Kidney (tissue), 14 donors: ENCODE data around the gene CCDC57. TPM values are rescaled to one million over a fixed set of nuclear protein-coding genes. Genes with fewer than 3 reads are reported as not detected.
"Not testable (repeated sequence)": the region's sequence is repeated elsewhere in the genome, so short reads cannot be mapped to it uniquely, and the experiment has no call there.

Experiments
- DNase-seq, 5 donors: peaks; one replicate each; pipeline ENCODE4 v3.0.0-alpha.2; 2013 to 2020
- FAIRE-seq: peaks from 2 replicates; lab custom pipeline; 2012; peaks lifted over from hg19 to GRCh38; lab: Jason Lieb, UNC
- H3K27ac ChIP-seq, 2 donors: one replicate each; pipeline ENCODE4 v1.7.0; 2013; ENCODE audit warnings: low read depth in 2 of 2, low read length in 2 of 2, inconsistent platforms in 1 of 2
- H3K27me3 ChIP-seq: one replicate; pipeline ENCODE4 v1.7.1; 2013; ENCODE audit warnings: low read length, inconsistent platforms; ENCODE audit not compliant: control insufficient read depth, insufficient read depth
- H3K36me3 ChIP-seq, 3 donors: one replicate each; pipeline versions ENCODE4 v1.7.0 to v1.7.1; 2013; ENCODE audit warnings: low read length in 3 of 3, control low read depth in 1 of 3, inconsistent platforms in 1 of 3; ENCODE audit not compliant: insufficient read depth in 3 of 3, control insufficient read depth in 2 of 3
- H3K4me1 ChIP-seq, 3 donors: one replicate each; pipeline versions ENCODE4 v1.7.0 to v1.7.1; 2013; ENCODE audit warnings: low read length in 3 of 3, inconsistent platforms in 1 of 3, low read depth in 1 of 3; ENCODE audit not compliant: control insufficient read depth in 2 of 3, insufficient read depth in 2 of 3
- H3K4me3 ChIP-seq, 3 donors: one replicate each; pipeline versions ENCODE4 v1.7.0 to v1.8.1; 2013; ENCODE audit warnings: low read length in 3 of 3, control low read depth in 1 of 3, inconsistent platforms in 1 of 3
- H3K9ac ChIP-seq, 3 donors: one replicate each; pipeline versions ENCODE4 v1.7.0 to v1.7.1; 2013; ENCODE audit warnings: low read length in 3 of 3, control low read depth in 1 of 3, inconsistent platforms in 1 of 3
- H3K9me3 ChIP-seq, 3 donors: one replicate each; pipeline versions ENCODE4 v1.7.0 to v1.7.1; 2013; ENCODE audit warnings: low read length in 3 of 3, control low read depth in 1 of 3, inconsistent platforms in 1 of 3; ENCODE audit not compliant: control insufficient read depth in 2 of 3, insufficient read depth in 1 of 3
- CTCF ChIP-seq: IDR thresholded peaks from 3 replicates; pipeline ENCODE4 v1.5.1; 2012; ENCODE audit warnings: mild to moderate bottlenecking, moderate library complexity, borderline replicate concordance; ENCODE audit not compliant: insufficient read depth; ENCODE audit errors: extremely low read depth
- intact Hi-C: fragments of 100-400 bp; cut with DNase I; formaldehyde crosslinking; loops from one replicate; pipeline ENCODE4 v1.11.1; 2022
- polyA plus RNA-seq: library from polyadenylated mRNA; stranded (reverse); fragments of 350-450 nt; fragmentation: Illumina TruSeq; extraction: RNeasy Lipid Tissue Mini Kit (QIAGEN cat#74804); gene quantifications from one replicate; pipeline ENCODE4 v1.2.3, GENCODE V29; 2014; ENCODE audit warnings: low read depth, low replicate concordance; ENCODE audit not compliant: insufficient read depth
- total RNA-seq: library from RNA; stranded (reverse); fragmentation: NEBNext Ultra II Directional; extraction: Animal tissue kit (Norgen Biotek cat#: 25700); gene quantifications from one replicate; pipeline ENCODE4 v1.2.1, GENCODE V29; 2021
- donor health status: control.
- donor health status: control.
- donor health status: control.
- donor health status: control.
- donor health status: control.
- donor health status: DM: yes; HTN: yes; CAD: no.
- donor health status: Normal renal cell carcinoma (clear cell type).

The CCDC57 gene
- total and polyA plus RNA-seq, 2 donors from 2014 or later, result 46.7 to 79.4 TPM

- no peak for FAIRE-seq
- Histone ChIP-seq H3K36me3 (peaks cover 0 to 34% (median 8%) of the 10 kb centered on the region in 3 donors), H3K27ac (peak overlapping the region in 1 of 2 donors; percentile 13)
These were observed 16.7 kb downstream of the CCDC57 start for GRCh38 chr17:82195675-82196672.

GRCh38 chr17:82194765-82195164 lies 17.9 kb downstream of the CCDC57 start:
- intact Hi-C loops, result no loop called here
- no peak for DNase-seq
- no peak overlapping the region for H3K4me3 ChIP-seq
- H3K36me3 ChIP-seq, result peaks cover 0 to 31% (median 8%) of the 10 kb centered on the region in 3 donors
- H3K27ac ChIP-seq, result no peak overlapping the region
- FAIRE-seq, result no peak
- no peaks in the 10 kb centered on the region for H3K9me3 ChIP-seq
- no peaks in the 10 kb centered on the region for H3K27me3 ChIP-seq
- no peaks in the 10 kb centered on the region for H3K4me1 ChIP-seq
- H3K9ac ChIP-seq, result no peak overlapping the region
- TF ChIP-seq CTCF, result no peak

More at GRCh38 chr17:82195675-82196672, 16.7 kb downstream of the CCDC57 start:
- no peaks in the 10 kb centered on the region for H3K27me3 ChIP-seq
- intact Hi-C loops, result no loop called here
- H3K4me3 ChIP-seq, result no peak overlapping the region
- DNase-seq, result no peak
- TF ChIP-seq CTCF, result no peak
- H3K4me1 ChIP-seq, result no peaks in the 10 kb centered on the region
- no peaks in the 10 kb centered on the region for H3K9me3 ChIP-seq
- no peak overlapping the region for H3K9ac ChIP-seq

- no peak for FAIRE-seq
- intact Hi-C loops, result no loop called here
- no peaks in the 10 kb centered on the region for H3K27me3 ChIP-seq
These were observed 19.0 kb downstream of the CCDC57 start for GRCh38 chr17:82193520-82194220.

GRCh38 chr17:82193050-82193449 lies 19.6 kb downstream of the CCDC57 start:
- FAIRE-seq, DNase-seq, H3K4me3 ChIP-seq, H3K9me3 ChIP-seq, H3K27me3 ChIP-seq, H3K4me1 ChIP-seq, intact Hi-C loops, H3K27ac ChIP-seq, H3K9ac ChIP-seq: not testable (repeated sequence)
- H3K36me3 ChIP-seq, result peaks cover 0 to 27% (median 8%) of the 10 kb centered on the region in 3 donors

More at GRCh38 chr17:82193520-82194220, 19.0 kb downstream of the CCDC57 start:
- no peaks in the 10 kb centered on the region for H3K9me3 ChIP-seq
- no peak overlapping the region for H3K9ac ChIP-seq
- no peak overlapping the region for H3K27ac ChIP-seq
- no peak for TF ChIP-seq CTCF
- peaks cover 0 to 28% (median 8%) of the 10 kb centered on the region in 3 donors for H3K36me3 ChIP-seq
- H3K4me1 ChIP-seq, result no peaks in the 10 kb centered on the region
- DNase-seq, result no peak
- H3K4me3 ChIP-seq, result no peak overlapping the region
